AG10803 (cell line): ENCODE data around the gene COA1.

Experiments used
- DNase-seq: peaks from one replicate; pipeline ENCODE4 v3.0.0; 2010; ENCODE audit warnings: low read depth
- H3K4me3 ChIP-seq: 2 replicates; pipeline ENCODE4 v1.5.1; 2011; ENCODE audit warnings: mild to moderate bottlenecking, low read length, control low read depth
- TF ChIP-seq, protein P1 (sequence below): conservative IDR thresholded peaks from 2 replicates; pipeline ENCODE4 v1.5.1; 2011; ENCODE audit warnings: mild to moderate bottlenecking, low read length, control low read depth, inconsistent platforms

The COA1 gene

DNA sequence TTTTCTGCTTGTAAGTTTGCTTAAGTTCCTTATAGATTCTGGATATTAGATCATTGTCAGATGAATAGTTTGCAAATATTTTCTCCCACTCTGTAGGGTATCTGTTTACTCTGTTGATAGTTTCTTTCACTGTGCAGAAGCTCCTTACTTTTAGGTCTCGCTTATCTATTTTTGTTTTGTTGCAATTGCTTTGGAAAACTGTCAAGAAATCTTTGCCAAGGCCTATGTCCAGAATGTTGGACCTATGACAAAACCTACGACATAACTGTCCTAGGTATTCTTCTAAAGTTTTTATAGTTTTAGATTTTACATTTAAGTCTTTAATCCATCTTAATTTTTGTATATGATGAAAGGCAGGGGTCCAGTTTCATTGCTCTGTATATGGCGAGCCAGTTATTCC, 27.4 kb downstream of the COA1 start:
- no peak overlapping the region for H3K4me3 ChIP-seq
- no peak for DNase-seq
- TF ChIP-seq, protein P1, sequence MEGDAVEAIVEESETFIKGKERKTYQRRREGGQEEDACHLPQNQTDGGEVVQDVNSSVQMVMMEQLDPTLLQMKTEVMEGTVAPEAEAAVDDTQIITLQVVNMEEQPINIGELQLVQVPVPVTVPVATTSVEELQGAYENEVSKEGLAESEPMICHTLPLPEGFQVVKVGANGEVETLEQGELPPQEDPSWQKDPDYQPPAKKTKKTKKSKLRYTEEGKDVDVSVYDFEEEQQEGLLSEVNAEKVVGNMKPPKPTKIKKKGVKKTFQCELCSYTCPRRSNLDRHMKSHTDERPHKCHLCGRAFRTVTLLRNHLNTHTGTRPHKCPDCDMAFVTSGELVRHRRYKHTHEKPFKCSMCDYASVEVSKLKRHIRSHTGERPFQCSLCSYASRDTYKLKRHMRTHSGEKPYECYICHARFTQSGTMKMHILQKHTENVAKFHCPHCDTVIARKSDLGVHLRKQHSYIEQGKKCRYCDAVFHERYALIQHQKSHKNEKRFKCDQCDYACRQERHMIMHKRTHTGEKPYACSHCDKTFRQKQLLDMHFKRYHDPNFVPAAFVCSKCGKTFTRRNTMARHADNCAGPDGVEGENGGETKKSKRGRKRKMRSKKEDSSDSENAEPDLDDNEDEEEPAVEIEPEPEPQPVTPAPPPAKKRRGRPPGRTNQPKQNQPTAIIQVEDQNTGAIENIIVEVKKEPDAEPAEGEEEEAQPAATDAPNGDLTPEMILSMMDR, result no peak

DNA sequence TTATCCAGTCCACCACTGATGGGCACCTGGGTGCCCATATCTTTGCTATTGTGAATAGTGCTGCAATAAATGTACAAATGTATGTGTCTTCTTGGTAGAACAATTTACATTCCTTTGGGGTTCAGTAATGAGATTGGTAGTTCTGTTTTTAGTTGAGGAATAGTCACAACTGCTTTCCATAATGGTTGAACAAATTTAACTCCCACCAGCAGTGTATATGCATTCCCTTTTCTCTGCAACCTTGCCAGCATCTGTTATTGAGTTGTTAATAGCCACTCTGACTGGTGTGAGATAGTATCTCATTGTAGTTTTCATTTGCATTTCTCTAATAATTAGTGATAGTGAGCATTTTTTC, 27.8 kb downstream of the COA1 start:
- H3K4me3 ChIP-seq, result no peak overlapping the region
- TF ChIP-seq, protein P1, result no peak
- peak; percentile 41 for DNase-seq

GRCh38 chr7:43700646-43701499, 28.4 kb downstream of the COA1 start:
- DNase-seq, result no peak
- no peak overlapping the region for H3K4me3 ChIP-seq
- TF ChIP-seq, protein P1, result no peak

- TF ChIP-seq, protein P1, result peak; percentile 68
- peak; percentile 77 for DNase-seq
- H3K4me3 ChIP-seq, result no peak overlapping the region
These were observed 29.2 kb downstream of the COA1 start for GRCh38 chr7:43700059-43700501.

- TF ChIP-seq, protein P1, result no peak
These were observed 30.7 kb downstream of the COA1 start for GRCh38 chr7:43698460-43699255.

DNA sequence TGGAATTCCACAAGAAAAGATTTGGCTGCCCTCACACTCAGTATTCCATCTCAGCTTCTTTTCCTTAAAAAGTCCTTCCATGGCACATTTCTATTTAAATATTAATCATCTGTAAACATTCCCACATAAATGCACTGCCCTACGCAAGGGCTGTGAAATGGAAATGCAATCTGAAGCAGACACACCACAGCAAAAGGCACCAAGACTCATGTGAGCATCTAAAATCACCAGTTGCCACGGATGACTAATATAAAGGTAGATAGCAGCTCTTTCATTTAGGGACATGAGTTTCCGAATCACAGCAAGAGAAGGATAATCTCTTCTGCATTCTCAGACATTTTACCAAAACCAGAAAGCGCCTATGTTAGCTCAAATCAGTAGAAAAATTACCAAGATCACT, 31.6 kb downstream of the COA1 start:
- H3K4me3 ChIP-seq, result no peak overlapping the region
- DNase-seq, result no peak
- TF ChIP-seq, protein P1, result no peak

More at GRCh38 chr7:43698460-43699255, 30.7 kb downstream of the COA1 start:
- H3K4me3 ChIP-seq, result no peak overlapping the region
- DNase-seq, result no peak
